ENCODE results near the gene NUP98. TPM values are rescaled to one million over a fixed set of nuclear protein-coding genes. Genes with fewer than 3 reads are reported as not detected.

Gene NUP98
- polyA plus RNA-seq, 2 of the 4 experiments (the other 2 are of a cell fraction): 54.2 to 121 TPM

GRCh38 chr11:3817181-3817800, 19.9 kb upstream of the NUP98 start (continued):
- TF ChIP-seq REST (IDR thresholded peaks at IDR 0.05): no peak
- TF ChIP-seq PBX3 (IDR thresholded peaks at IDR 0.05): no peak

GRCh38 chr11:3816673-3817072, 19.3 kb upstream of the NUP98 start:
- CTCF ChIA-PET: interaction anchor here (0.8 to 1.6 kb wide), 5 partner anchors 8 to 38 kb away, joined by 3 to 5 read pairs (median 5); partner anchors contain the start of genes PGAP2 and STIM1
- TF ChIP-seq HES2 (IDR thresholded peaks at IDR 0.05) (no peak), HEYL (CRISPR knock-in tag; IDR thresholded peaks at IDR 0.05) (no peak), CBX8 (IDR thresholded peaks at IDR 0.05) (no peak), USF2 (IDR thresholded peaks at IDR 0.05) (no peak), CBX2 (IDR thresholded peaks at IDR 0.05; ENCODE audit: borderline replicate concordance, low read depth) (no peak), HMGXB4 (CRISPR knock-in tag; IDR thresholded peaks at IDR 0.05; ENCODE audit: borderline replicate concordance) (no peak), EHMT2 (IDR thresholded peaks at IDR 0.05; ENCODE audit: low read depth) (no peak), MYC (IDR thresholded peaks at IDR 0.05; ENCODE audit: borderline replicate concordance, low read length) (no peak), PHF8 (IDR thresholded peaks at IDR 0.05; ENCODE audit: borderline replicate concordance, low read depth) (no peak), ATOH8 (CRISPR knock-in tag; IDR thresholded peaks at IDR 0.05; ENCODE audit: low read depth) (no peak), TP53 (CRISPR knock-in tag; IDR thresholded peaks at IDR 0.05) (no peak), KDM5A (IDR thresholded peaks at IDR 0.05) (no peak), ZFP36 (IDR thresholded peaks at IDR 0.05; ENCODE audit: borderline replicate concordance, partially characterized antibody) (no peak), RAD21 (conservative IDR thresholded peaks at IDR 0.05 in 1 of 2, IDR thresholded peaks at IDR 0.05 in 1 of 2) (no peak), EHF (CRISPR knock-in tag; IDR thresholded peaks at IDR 0.05) (no peak), SREBF2 (IDR thresholded peaks at IDR 0.05) (no peak), EP300 (IDR thresholded peaks at IDR 0.05) (no peak), MAX (IDR thresholded peaks at IDR 0.05) (no peak), KDM1A (IDR thresholded peaks at IDR 0.05; ENCODE audit: low read depth) (no peak)
- Histone ChIP-seq H3K9me3 (no peaks in the 10 kb centered on the region), H3K4me1 (no peaks in the 10 kb centered on the region), H3K27ac (no peak overlapping the region), H3K4me2 (no peak overlapping the region), H3K4me3 (no peak overlapping the region)
- POLR2A ChIA-PET: interaction anchor here (1.8 kb wide), 1 partner anchor 19 kb away, joined by 5 read pairs; no protein-coding TSS in a partner anchor
- WGBS (ENCODE audit: missing lambda C conversion rate): 93% methylated on average over 1 of the region's 2 CpGs
- DNase-seq (ENCODE audit: low read depth in 1 of 2, low spot score in 1 of 2): no peak
- no peak for ATAC-seq
- FAIRE-seq: no peak

All from A549 (cell line).